ENCODE measurements around the gene SORT1.
"Not testable (repeated sequence)": the region's sequence is repeated elsewhere in the genome, so short reads cannot be mapped to it uniquely, and the experiment has no call there.

SORT1 gene

GRCh38 chr1:109379907-109380306 lies 17.8 kb downstream of the SORT1 start:
- DNase-seq (ENCODE audit: low read depth): no peak

- no peak for DNase-seq (ENCODE audit: low read depth)
Observed at GRCh38 chr1:109379422-109379821, 18.3 kb downstream of the SORT1 start.

- no peak for DNase-seq (ENCODE audit: low read depth)
Observed at GRCh38 chr1:109377698-109378097, 20.0 kb downstream of the SORT1 start.

GRCh38 chr1:109373696-109374095 lies 24.0 kb downstream of the SORT1 start:
- DNase-seq (ENCODE audit: low read depth): not testable (repeated sequence)

GRCh38 chr1:109373126-109373525 lies 24.6 kb downstream of the SORT1 start:
- no peak for DNase-seq (ENCODE audit: low read depth)

- no peak for DNase-seq (ENCODE audit: low read depth)
Observed at GRCh38 chr1:109372281-109372680, 25.4 kb downstream of the SORT1 start.

- peak; percentile 52 for DNase-seq (ENCODE audit: low read depth)
Observed at GRCh38 chr1:109371341-109371739, 26.4 kb downstream of the SORT1 start.

GRCh38 chr1:109370712-109371340 lies 26.9 kb downstream of the SORT1 start:
- peak; percentile 85 for DNase-seq (ENCODE audit: low read depth)

- DNase-seq (ENCODE audit: low read depth): peak; percentile 33
Observed at GRCh38 chr1:109369167-109369746, 28.5 kb downstream of the SORT1 start.

- no peak for DNase-seq (ENCODE audit: low read depth)
Observed at GRCh38 chr1:109368464-109368863, 29.3 kb downstream of the SORT1 start.

- DNase-seq (ENCODE audit: low read depth): no peak
Observed at GRCh38 chr1:109367626-109368025, 30.1 kb downstream of the SORT1 start.

GRCh38 chr1:109365642-109366204 lies 32.0 kb downstream of the SORT1 start:
- DNase-seq (ENCODE audit: low read depth): no peak

- DNase-seq (ENCODE audit: low read depth): no peak
Observed at GRCh38 chr1:109361649-109362048, 36.1 kb downstream of the SORT1 start.

GRCh38 chr1:109361069-109361468 lies 36.6 kb downstream of the SORT1 start:
- no peak for DNase-seq (ENCODE audit: low read depth)

- no peak for DNase-seq (ENCODE audit: low read depth)
Observed at GRCh38 chr1:109357616-109358015, 40.1 kb downstream of the SORT1 start.

GRCh38 chr1:109356915-109357314 lies 40.8 kb downstream of the SORT1 start:
- DNase-seq (ENCODE audit: low read depth): no peak

- no peak for DNase-seq (ENCODE audit: low read depth)
Observed at GRCh38 chr1:109356505-109356904, 41.2 kb downstream of the SORT1 start.

GRCh38 chr1:109354929-109355328 lies 42.8 kb downstream of the SORT1 start:
- DNase-seq (ENCODE audit: low read depth): no peak

GRCh38 chr1:109351457-109351856 lies 46.3 kb downstream of the SORT1 start:
- DNase-seq (ENCODE audit: low read depth): no peak

GRCh38 chr1:109350655-109351054 lies 47.1 kb downstream of the SORT1 start:
- no peak for DNase-seq (ENCODE audit: low read depth)

GRCh38 chr1:109350182-109350581 lies 47.5 kb downstream of the SORT1 start:
- no peak for DNase-seq (ENCODE audit: low read depth)

GRCh38 chr1:109347511-109347910 lies 50.2 kb downstream of the SORT1 start:
- DNase-seq (ENCODE audit: low read depth): no peak
